AG09319 (cell line): ENCODE results near the gene NUMA1.

ENCODE experiments used
- DNase-seq: peaks from one replicate; pipeline ENCODE4 v3.0.0-alpha.2; 2010; ENCODE audit warnings: low read depth; ENCODE audit errors: extremely low read depth
- CTCF ChIP-seq: IDR thresholded peaks from 2 replicates; pipeline ENCODE4 v1.5.1; 2011; ENCODE audit warnings: low read depth, mild to moderate bottlenecking, inconsistent platforms, low read length, moderate library complexity

Gene NUMA1

GRCh38 chr11:71979094-71979493 lies 101.2 kb downstream of the NUMA1 start:
- no peak for TF ChIP-seq CTCF

GRCh38 chr11:71977743-71978418 lies 102.5 kb downstream of the NUMA1 start:
- peak; percentile 73 for TF ChIP-seq CTCF
- DNase-seq, result peak; percentile 20

More at GRCh38 chr11:71979094-71979493, 101.2 kb downstream of the NUMA1 start:
- no peak for DNase-seq

- no peak for DNase-seq
- TF ChIP-seq CTCF, result no peak
Measured at GRCh38 chr11:71977090-71977489, 103.3 kb downstream of the NUMA1 start.

GRCh38 chr11:71976551-71976950 lies 103.8 kb downstream of the NUMA1 start:
- no peak for TF ChIP-seq CTCF
- DNase-seq, result no peak

- no peak for TF ChIP-seq CTCF
- no peak for DNase-seq
Measured at GRCh38 chr11:71971680-71972079, 108.7 kb downstream of the NUMA1 start.

GRCh38 chr11:71964641-71965040 lies 115.7 kb downstream of the NUMA1 start:
- no peak for DNase-seq
- TF ChIP-seq CTCF, result no peak

GRCh38 chr11:71963468-71963867 lies 116.9 kb downstream of the NUMA1 start:
- TF ChIP-seq CTCF, result no peak
- no peak for DNase-seq
